GM23248 (cell line): ENCODE measurements around the gene LMO1.

Source experiments
- EZH2 ChIP-seq: fragments of 200-600 bp; sonication (generic); IDR thresholded peaks from 2 replicates; pipeline ENCODE4 v1.6.1; 2018; ENCODE audit warnings: antibody characterized with exemption, mild to moderate bottlenecking; ENCODE audit not compliant: insufficient read depth, poor library complexity, severe bottlenecking
- EZH2phosphoT487 ChIP-seq: fragments of 200-600 bp; sonication (generic); IDR thresholded peaks from 2 replicates; pipeline ENCODE4 v1.6.1; 2018; ENCODE audit warnings: antibody characterized with exemption, moderate library complexity, mild to moderate bottlenecking, low read depth; ENCODE audit not compliant: insufficient read depth

GRCh38 chr11:8206251-8207079 lies 57.2 kb downstream of the LMO1 start:
- TF ChIP-seq EZH2, result no peak
- TF ChIP-seq EZH2phosphoT487, result no peak
